B cell (primary cell): ENCODE measurements around the gene CYS1. TPM values are rescaled to one million over a fixed set of nuclear protein-coding genes. Genes with fewer than 3 reads are reported as not detected.

Experiments
- ATAC-seq: fragments of 200-7000 bp; cut with Tn5 transposase; one replicate; pipeline ENCODE4 v1.10.0; 2021; ENCODE audit warnings: low read depth, mild to moderate bottlenecking, moderate number of reproducible peaks, moderate library complexity
- CTCF ChIA-PET: fragments of 350-600 bp; sonication (Branson Sonifier 250); formaldehyde crosslinking; loops from one replicate; lab custom pipeline; 2021; ENCODE audit warnings: antibody characterized with exemption, inconsistent platforms; lab: Charles Lee
- POLR2A ChIA-PET: fragments of 350-600 bp; sonication (Branson Sonifier 250); formaldehyde crosslinking; loops from one replicate; lab custom pipeline; 2021; ENCODE audit warnings: antibody characterized with exemption; lab: Charles Lee
- DNase-seq: peaks from one replicate; pipeline ENCODE4 v3.0.0; 2013
- H2AFZ ChIP-seq: 2 replicates; pipeline ENCODE4 v1.6.1; 2012; ENCODE audit warnings: mild to moderate bottlenecking, low read depth, low read length; ENCODE audit not compliant: insufficient read depth, poor library complexity, severe bottlenecking
- H3K27ac ChIP-seq, 2 donors: 1 replicate in 1 of 2; 2 replicates in 1 of 2; pipeline ENCODE4 v1.5.1; 2012 to 2013; ENCODE audit warnings: low read length in 2 of 2, mild to moderate bottlenecking in 2 of 2, moderate library complexity in 1 of 2
- H3K27me3 ChIP-seq, 4 experiments: fragments of 200-600 bp in 1 of 4; sonication (generic) in 1 of 4; replicated peaks in 1 of 4; 1 replicate in 2 of 4; 2 replicates in 2 of 4; pipeline versions ENCODE4 v1.6.1 to v1.7.0; 2013 to 2016; ENCODE audit warnings: low read length in 3 of 4, mild to moderate bottlenecking in 2 of 4, mixed read lengths in 1 of 4, moderate library complexity in 1 of 4; ENCODE audit not compliant: insufficient read depth in 4 of 4, control insufficient read depth in 3 of 4; ENCODE audit errors: control extremely low read depth in 1 of 4
- H3K36me3 ChIP-seq, 2 experiments: replicated peaks in 1 of 2; 1 replicate in 1 of 2; 2 replicates in 1 of 2; pipeline versions ENCODE4 v1.6.1 to v1.7.1; 2013; ENCODE audit warnings: low read length in 1 of 2; ENCODE audit not compliant: insufficient read depth in 2 of 2, control insufficient read depth in 1 of 2; ENCODE audit errors: control extremely low read depth in 1 of 2, extremely low read depth in 1 of 2
- H3K4me1 ChIP-seq, 2 donors: fragments of 200-600 bp in 1 of 2; sonication (generic) in 1 of 2; 1 replicate in 1 of 2; 2 replicates in 1 of 2; pipeline versions ENCODE4 v1.5.1 to v1.6.1; 2013 to 2017; ENCODE audit warnings: low read length in 2 of 2; ENCODE audit not compliant: control insufficient read depth in 2 of 2, insufficient read depth in 2 of 2
- H3K4me2 ChIP-seq: replicated peaks from 2 replicates; pipeline ENCODE3; 2012; ENCODE audit warnings: mild to moderate bottlenecking, low read depth, low read length; ENCODE audit not compliant: poor library complexity, severe bottlenecking
- H3K4me3 ChIP-seq, 5 experiments: fragments of 200-600 bp in 1 of 5; sonication (generic) in 1 of 5; 1 replicate in 3 of 5; 2 replicates in 2 of 5; pipeline versions ENCODE4 v1.5.1 to v1.7.0; 2011 to 2016; ENCODE audit warnings: low read length in 4 of 5, mild to moderate bottlenecking in 4 of 5, low read depth in 2 of 5, control low read depth in 1 of 5, moderate library complexity in 1 of 5; ENCODE audit not compliant: insufficient read depth in 1 of 5; ENCODE audit errors: control extremely low read depth in 1 of 5, extremely low read depth in 1 of 5
- H3K79me2 ChIP-seq: fragments of 200-600 bp; sonication (generic); one replicate; pipeline ENCODE4 v1.6.0; 2016; ENCODE audit warnings: low read length; ENCODE audit not compliant: control insufficient read depth, insufficient read depth
- H3K9ac ChIP-seq: fragments of 200-600 bp; sonication (generic); 2 replicates; pipeline ENCODE4 v1.6.1; 2017; ENCODE audit warnings: mild to moderate bottlenecking, low read length, moderate library complexity
- H3K9me3 ChIP-seq, 3 donors: one replicate each; pipeline versions ENCODE4 v1.6.1 to v1.7.1; 2013; ENCODE audit warnings: low read length in 2 of 3; ENCODE audit not compliant: control insufficient read depth in 2 of 3, insufficient read depth in 1 of 3; ENCODE audit errors: control extremely low read depth in 1 of 3
- H4K20me1 ChIP-seq: 2 replicates; pipeline ENCODE4 v1.6.0; 2012; ENCODE audit warnings: mild to moderate bottlenecking, low read length; ENCODE audit not compliant: insufficient read depth, control insufficient read depth, poor library complexity, severe bottlenecking
- H3K27ac Mint-ChIP-seq: one replicate; pipeline ENCODE4 v1.8.0; 2021; ENCODE audit warnings: mixed read lengths
- H3K27me3 Mint-ChIP-seq: one replicate; pipeline ENCODE4 v1.8.0; 2021; ENCODE audit warnings: mixed read lengths
- H3K4me1 Mint-ChIP-seq: one replicate; pipeline ENCODE4 v1.8.0; 2021; ENCODE audit warnings: mixed read lengths
- H3K4me3 Mint-ChIP-seq: one replicate; pipeline ENCODE4 v1.8.0; 2021; ENCODE audit warnings: mixed read lengths
- H3K9me3 Mint-ChIP-seq: one replicate; pipeline ENCODE4 v1.8.0; 2022; ENCODE audit warnings: mixed read lengths; ENCODE audit not compliant: insufficient read depth
- CTCF ChIP-seq: fragments of 200-600 bp; IDR thresholded peaks from one replicate; pipeline ENCODE4 v1.8.0; 2022; ENCODE audit warnings: antibody characterized with exemption, mild to moderate bottlenecking
- EZH2 ChIP-seq: IDR thresholded peaks from 2 replicates; pipeline ENCODE4 v1.6.1; 2012; ENCODE audit warnings: borderline replicate concordance, low read depth, mild to moderate bottlenecking, moderate library complexity, low read length; ENCODE audit not compliant: insufficient read depth, poor library complexity, severe bottlenecking
- WGBS: methylation state at CpG from one replicate; pipeline ENCODE4 v1.1.5; 2013; ENCODE audit warnings: missing lambda C conversion rate; ENCODE audit not compliant: insufficient coverage; 5-methylcytosine and 5-hydroxymethylcytosine counted together
- intact Hi-C: fragments of 100-400 bp; cut with micrococcal nuclease; formaldehyde crosslinking; loops from one replicate; pipeline ENCODE4 v1.10.0; 2022
- polyA plus RNA-seq: library from polyadenylated mRNA; depleted of rRNA; stranded (reverse); fragments of >200 nt; gene quantifications from 2 replicates; pipeline ENCODE4 v1.2.3, GENCODE V29; 2012
- total RNA-seq, 2 donors: library from RNA; stranded (reverse); fragments of 120-200 nt in 1 of 2; gene quantifications; 1 replicate in 1 of 2; 2 replicates in 1 of 2; pipeline versions ENCODE4 v1.2.3 to v1.2.4, GENCODE V29; 2013 to 2022

Gene CYS1
- total and polyA plus RNA-seq, 2 donors (not counting 1 experiment from before 2014, with no cell fraction given) = not detected

GRCh38 chr2:10048501-10049171 is 31.6 kb downstream of the CYS1 start:
- H3K9ac ChIP-seq = no peak overlapping the region
- 82% methylated on average over 8 of the region's 10 CpGs for WGBS
- CTCF ChIA-PET = interaction anchor here (0.8 to 12.6 kb wide), 23 partner anchors 9 to 905 kb away, joined by 3 to 319 read pairs (median 7); partner anchors contain the start of gene TAF1B

More at GRCh38 chr2:10048501-10049171, 31.6 kb downstream of the CYS1 start:
- no peak for ATAC-seq
- H3K27ac Mint-ChIP-seq = no peak overlapping the region
- TF ChIP-seq CTCF (peak; percentile 81), EZH2 (no peak)
- H3K27me3 Mint-ChIP-seq = no peaks in the 10 kb centered on the region
- H3K27me3 ChIP-seq = no peaks in the 10 kb centered on the region
- peaks cover 5 to 59% of the 10 kb centered on the region in 2 experiments for H3K36me3 ChIP-seq
- H3K9me3 ChIP-seq = peaks cover 0 to 8% (median 0%) of the 10 kb centered on the region in 3 donors
- peaks cover 3 to 8% of the 10 kb centered on the region in 2 donors for H3K4me1 ChIP-seq
- no peak overlapping the region for H3K4me3 ChIP-seq
- H3K4me3 Mint-ChIP-seq = no peak overlapping the region
- POLR2A ChIA-PET = interaction anchor here (0.6 to 1.7 kb wide), 4 partner anchors 21 to 234 kb away, joined by 3 to 6 read pairs (median 4); no protein-coding TSS in a partner anchor
- peak; percentile 76 for DNase-seq
- H4K20me1 ChIP-seq = peaks cover 38% of the 10 kb centered on the region
- peaks cover 15% of the 10 kb centered on the region for H3K4me1 Mint-ChIP-seq
- H3K27ac ChIP-seq = no peak overlapping the region
- no peaks in the 10 kb centered on the region for H3K9me3 Mint-ChIP-seq
- H3K79me2 ChIP-seq = peaks cover 11% of the 10 kb centered on the region
- intact Hi-C loops = loop anchor here (1.0 to 10.0 kb wide), 4 partner anchors 64 to 1214 kb away; partner anchors contain the start of genes KIDINS220 and SLC66A3
- H3K4me2 ChIP-seq = no peak overlapping the region
- H2AFZ ChIP-seq = no peak overlapping the region
